ENCODE results near the gene B3GALT6.

B3GALT6 gene

GRCh38 chr1:1234180-1234808 is 2.3 kb downstream of the B3GALT6 start:
- no peak for DNase-seq (ENCODE audit: extremely low read depth, low read depth)
- no peak for TF ChIP-seq CTCF (IDR thresholded peaks at IDR 0.05; ENCODE audit: low read depth, low read length, missing control alignments)
- H3K4me3 ChIP-seq (replicated peaks; ENCODE audit: low read depth, low read length): no peak overlapping the region

GRCh38 chr1:1235016-1235744 is 3.1 kb downstream of the B3GALT6 start:
- no peak for TF ChIP-seq CTCF (IDR thresholded peaks at IDR 0.05; ENCODE audit: low read depth, low read length, missing control alignments)
- H3K4me3 ChIP-seq (replicated peaks; ENCODE audit: low read depth, low read length): no peak overlapping the region
- no peak for DNase-seq (ENCODE audit: extremely low read depth, low read depth)

- DNase-seq (ENCODE audit: extremely low read depth, low read depth): no peak
- TF ChIP-seq CTCF (IDR thresholded peaks at IDR 0.05; ENCODE audit: low read depth, low read length, missing control alignments): no peak
- H3K4me3 ChIP-seq (replicated peaks; ENCODE audit: low read depth, low read length): no peak overlapping the region
Observed at GRCh38 chr1:1236176-1236763, 4.2 kb downstream of the B3GALT6 start.

- H3K4me3 ChIP-seq (replicated peaks; ENCODE audit: low read depth, low read length): no peak overlapping the region
- TF ChIP-seq CTCF (IDR thresholded peaks at IDR 0.05; ENCODE audit: low read depth, low read length, missing control alignments): no peak
- no peak for DNase-seq (ENCODE audit: extremely low read depth, low read depth)
Observed at GRCh38 chr1:1236945-1237873, 5.2 kb downstream of the B3GALT6 start.

GRCh38 chr1:1237874-1238701 is 6.1 kb downstream of the B3GALT6 start:
- no peak overlapping the region for H3K4me3 ChIP-seq (replicated peaks; ENCODE audit: low read depth, low read length)

More at GRCh38 chr1:1237874-1238701, 6.1 kb downstream of the B3GALT6 start:
- DNase-seq (ENCODE audit: extremely low read depth, low read depth): no peak
- TF ChIP-seq CTCF (IDR thresholded peaks at IDR 0.05; ENCODE audit: low read depth, low read length, missing control alignments): no peak

All from HFF-Myc (cell line).